SK-N-MC (cell line): ENCODE results near the gene DLGAP4.

Source experiments
- EZH2 ChIP-seq: fragments of 200-600 bp; sonication (generic); IDR thresholded peaks from one replicate; pipeline ENCODE4 v1.6.1; 2017; ENCODE audit warnings: antibody characterized with exemption
- POLR2AphosphoS5 ChIP-seq: IDR thresholded peaks from 2 replicates; pipeline ENCODE4 v1.6.1; 2012; ENCODE audit warnings: mild to moderate bottlenecking, low read depth, low read length, borderline replicate concordance

- TF ChIP-seq EZH2 (no peak), POLR2AphosphoS5 (no peak)
These were observed 219.7 kb downstream of the DLGAP4 start for GRCh38 chr20:36525620-36526365.
